HCT116 (cell line): ENCODE data around the gene GALNT17. TPM values are rescaled to one million over a fixed set of nuclear protein-coding genes. Genes with fewer than 3 reads are reported as not detected.

Experiments used
- ATAC-seq: fragments of 200-7000 bp; cut with Tn5 transposase; 2 replicates; pipeline ENCODE4 v1.9.1; 2020; ENCODE audit warnings: mild to moderate bottlenecking, moderate library complexity
- BruUV-seq: library from RNA; stranded (reverse); fragments of 400-500 nt; replicated peaks from 2 replicates; lab custom pipeline; 2021; lab: Mats Ljungman, UMichigan
- CTCF ChIA-PET: fragments of 300-600 bp; sonication (Branson Sonifier 250); formaldehyde crosslinking; loops from one replicate; lab custom pipeline; 2021; ENCODE audit warnings: antibody characterized with exemption; lab: Charles Lee
- POLR2A ChIA-PET: fragments of 300-600, 350-600 bp; sonication (Branson Sonifier 250); formaldehyde crosslinking; loops from one replicate; lab custom pipeline; 2021; ENCODE audit warnings: antibody characterized with exemption; lab: Charles Lee
- RAD21 ChIA-PET, 2 experiments: fragments of 300-600 bp; sonication (Branson Sonifier 250); formaldehyde crosslinking; loops; one replicate each; lab custom pipeline; 2023; ENCODE audit warnings: low total read pairs in 2 of 2; ENCODE audit not compliant: uncharacterized antibody in 2 of 2, unreplicated experiment in 2 of 2, low non-redundant PET in 1 of 2; lab: Charles Lee
- DNase-seq: peaks from one replicate; pipeline ENCODE4 v3.0.0-alpha.2; 2010; ENCODE audit warnings: low read depth, low spot score
- H2AFZ ChIP-seq: fragments of 200-600 bp; shearing (Covaris generic), sonication (generic); 2 replicates; pipeline ENCODE4 v1.6.1; 2017; ENCODE audit warnings: low read depth, mixed run types, mixed read lengths, antibody characterized with exemption, low read length; ENCODE audit not compliant: poor library complexity, severe bottlenecking
- H3K27ac ChIP-seq: 2 replicates; pipeline ENCODE4 v1.5.1; 2012; ENCODE audit warnings: low read depth, low read length
- H3K27me3 ChIP-seq: fragments of 200-600 bp; sonication (generic); 2 replicates; pipeline ENCODE4 v1.6.1; 2016; ENCODE audit warnings: mixed run types, low read length, mixed read lengths; ENCODE audit not compliant: insufficient read depth
- H3K36me3 ChIP-seq, 2 experiments: fragments of 200-500 bp in 1 of 2; fragments of 200-600 bp in 1 of 2; sonication (Bioruptor generic) in 1 of 2; sonication (generic) in 1 of 2; 2 replicates each; pipeline versions ENCODE4 v1.5.1 to v1.6.1; 2014 to 2016; ENCODE audit warnings: low read length in 2 of 2, inconsistent platforms in 1 of 2, mixed read lengths in 1 of 2, mixed run types in 1 of 2; ENCODE audit not compliant: insufficient read depth in 2 of 2, control insufficient read depth in 1 of 2
- H3K4me1 ChIP-seq, 2 experiments: fragments of 200-600 bp in 1 of 2; sonication (generic) in 1 of 2; 2 replicates each; pipeline versions ENCODE4 v1.5.1 to v1.6.1; 2012 to 2017; ENCODE audit warnings: low read length in 2 of 2, inconsistent platforms in 1 of 2, mild to moderate bottlenecking in 1 of 2, mixed read lengths in 1 of 2, mixed run types in 1 of 2, moderate library complexity in 1 of 2; ENCODE audit not compliant: insufficient read depth in 2 of 2, control insufficient read depth in 1 of 2
- H3K4me2 ChIP-seq: fragments of 200-600 bp; sonication (generic); 2 replicates; pipeline ENCODE4 v1.6.1; 2017; ENCODE audit warnings: mixed run types, low read length, mixed read lengths
- H3K4me3 ChIP-seq, 2 experiments: fragments of 200-600 bp in 1 of 2; sonication (generic) in 1 of 2; replicated peaks in 1 of 2; 2 replicates each; pipeline ENCODE4 v1.5.1; 2011 to 2016; ENCODE audit warnings: low read length in 2 of 2, control low read depth in 1 of 2, low read depth in 1 of 2, mild to moderate bottlenecking in 1 of 2, mixed read lengths in 1 of 2, mixed run types in 1 of 2
- H3K79me2 ChIP-seq: fragments of 200-600 bp; sonication (generic); 2 replicates; pipeline ENCODE4 v1.6.1; 2017; ENCODE audit warnings: mild to moderate bottlenecking, mixed run types, low read length, moderate library complexity, mixed read lengths; ENCODE audit not compliant: insufficient read depth
- H3K9ac ChIP-seq: fragments of 200-600 bp; sonication (generic); 2 replicates; pipeline ENCODE4 v1.6.1; 2016; ENCODE audit warnings: low read length, mixed read lengths
- H3K9me2 ChIP-seq: fragments of 200-600 bp; sonication (generic), shearing (Covaris generic); 2 replicates; pipeline ENCODE4 v1.6.1; 2017; ENCODE audit warnings: mixed run types, mild to moderate bottlenecking, moderate library complexity; ENCODE audit not compliant: insufficient read depth
- H3K9me3 ChIP-seq, 2 experiments: fragments of 200-500 bp in 1 of 2; fragments of 200-600 bp in 1 of 2; sonication (Bioruptor generic) in 1 of 2; sonication (generic) in 1 of 2; 2 replicates each; pipeline ENCODE4 v1.6.1; 2014 to 2017; ENCODE audit warnings: low read length in 2 of 2, mixed read lengths in 2 of 2, inconsistent platforms in 1 of 2, low read depth in 1 of 2, mild to moderate bottlenecking in 1 of 2, mixed run types in 1 of 2, moderate library complexity in 1 of 2; ENCODE audit not compliant: control insufficient read depth in 1 of 2, insufficient read depth in 1 of 2
- H4K20me1 ChIP-seq: fragments of 200-600 bp; sonication (generic), shearing (Covaris generic); 2 replicates; pipeline ENCODE4 v1.6.1; 2017; ENCODE audit warnings: mixed run types, mild to moderate bottlenecking, moderate library complexity; ENCODE audit not compliant: insufficient read depth
- CEBPB ChIP-seq: IDR thresholded peaks from 2 replicates; pipeline ENCODE4 v1.6.1; 2012; ENCODE audit warnings: low read depth
- EZH2 ChIP-seq: fragments of 200-600 bp; sonication (generic); IDR thresholded peaks from 2 replicates; pipeline ENCODE4 v1.6.1; 2017; ENCODE audit warnings: antibody characterized with exemption, mixed run types
- EZH2phosphoT487 ChIP-seq: fragments of 200-600 bp; IDR thresholded peaks from 2 replicates; pipeline ENCODE4 v1.6.1; 2018; ENCODE audit warnings: antibody characterized with exemption, borderline replicate concordance
- JUND ChIP-seq: IDR thresholded peaks from 2 replicates; pipeline ENCODE4 v1.6.1; 2012
- POLR2A ChIP-seq: IDR thresholded peaks from 2 replicates; pipeline ENCODE4 v1.7.0; 2011; ENCODE audit warnings: borderline replicate concordance; ENCODE audit not compliant: insufficient read depth, insufficient read length; ENCODE audit errors: extremely low read depth
- POLR2AphosphoS5 ChIP-seq: IDR thresholded peaks from 2 replicates; pipeline ENCODE4 v1.6.1; 2011; ENCODE audit warnings: mild to moderate bottlenecking, low read depth, low read length, moderate library complexity
- SP1 ChIP-seq: IDR thresholded peaks from 2 replicates; pipeline ENCODE4 v1.6.1; 2012; ENCODE audit warnings: low read depth
- SRF ChIP-seq: IDR thresholded peaks from 2 replicates; pipeline ENCODE4 v1.6.1; 2012; ENCODE audit warnings: low read depth
- intact Hi-C: fragments of 100-400 bp; cut with micrococcal nuclease; formaldehyde crosslinking; loops from 2 replicates; pipeline ENCODE4 v1.10.0; 2022
- total RNA-seq: library from RNA; stranded (reverse); gene quantifications from one replicate; pipeline ENCODE4 v1.2.1, GENCODE V29; 2021; ENCODE audit not compliant: unreplicated experiment
- TF ChIP-seq, protein P1 (sequence below): IDR thresholded peaks from 2 replicates; pipeline ENCODE4 v1.6.1; 2012; ENCODE audit warnings: low read depth
- TF ChIP-seq, protein P2 (sequence below): IDR thresholded peaks from 2 replicates; pipeline ENCODE4 v1.6.1; 2012
- TF ChIP-seq, protein P3 (sequence below), 3 experiments: fragments of 200-600 bp in 1 of 3; sonication (generic) in 1 of 3; IDR thresholded peaks in 2 of 3; conservative IDR thresholded peaks in 1 of 3; 2 replicates each; pipeline ENCODE4 v1.5.1; 2012 to 2017; ENCODE audit warnings: low read depth in 2 of 3, low read length in 2 of 3, antibody characterized with exemption in 1 of 3, borderline replicate concordance in 1 of 3, control low read depth in 1 of 3, mild to moderate bottlenecking in 1 of 3, mixed read lengths in 1 of 3, mixed run types in 1 of 3, moderate library complexity in 1 of 3; ENCODE audit not compliant: insufficient read depth in 1 of 3
- TF ChIP-seq, protein P4 (sequence below): IDR thresholded peaks from 2 replicates; pipeline ENCODE4 v1.6.1; 2012
- TF ChIP-seq, protein P5 (sequence below): IDR thresholded peaks from 2 replicates; pipeline ENCODE4 v1.6.1; 2011; ENCODE audit warnings: mild to moderate bottlenecking, low read length, moderate library complexity; ENCODE audit not compliant: insufficient replicate concordance; ENCODE audit errors: extremely low read depth

GALNT17 gene
- total RNA-seq, 1 experiment from 2014 or later: not detected

DNA sequence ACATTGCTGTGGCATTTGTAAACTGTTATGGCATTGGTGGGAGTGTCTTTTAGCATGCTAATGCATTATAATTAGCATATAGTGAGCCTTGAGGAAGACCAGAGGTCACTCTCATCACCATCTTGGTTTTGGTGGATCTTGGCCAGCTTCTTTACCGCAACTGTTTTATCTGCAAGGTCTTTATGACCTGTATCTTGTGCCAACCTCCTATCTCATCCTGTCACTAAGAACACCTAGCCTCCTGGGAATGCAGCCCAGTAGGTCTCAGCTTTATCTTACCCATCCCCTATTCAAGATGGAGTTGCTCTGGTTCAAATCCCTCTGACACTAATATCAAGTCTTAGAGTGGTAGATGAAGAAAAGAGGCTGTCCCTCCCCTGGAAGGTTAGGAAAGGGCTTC lies 506.2 kb downstream of the GALNT17 start (continued):
- TF ChIP-seq, protein P1, sequence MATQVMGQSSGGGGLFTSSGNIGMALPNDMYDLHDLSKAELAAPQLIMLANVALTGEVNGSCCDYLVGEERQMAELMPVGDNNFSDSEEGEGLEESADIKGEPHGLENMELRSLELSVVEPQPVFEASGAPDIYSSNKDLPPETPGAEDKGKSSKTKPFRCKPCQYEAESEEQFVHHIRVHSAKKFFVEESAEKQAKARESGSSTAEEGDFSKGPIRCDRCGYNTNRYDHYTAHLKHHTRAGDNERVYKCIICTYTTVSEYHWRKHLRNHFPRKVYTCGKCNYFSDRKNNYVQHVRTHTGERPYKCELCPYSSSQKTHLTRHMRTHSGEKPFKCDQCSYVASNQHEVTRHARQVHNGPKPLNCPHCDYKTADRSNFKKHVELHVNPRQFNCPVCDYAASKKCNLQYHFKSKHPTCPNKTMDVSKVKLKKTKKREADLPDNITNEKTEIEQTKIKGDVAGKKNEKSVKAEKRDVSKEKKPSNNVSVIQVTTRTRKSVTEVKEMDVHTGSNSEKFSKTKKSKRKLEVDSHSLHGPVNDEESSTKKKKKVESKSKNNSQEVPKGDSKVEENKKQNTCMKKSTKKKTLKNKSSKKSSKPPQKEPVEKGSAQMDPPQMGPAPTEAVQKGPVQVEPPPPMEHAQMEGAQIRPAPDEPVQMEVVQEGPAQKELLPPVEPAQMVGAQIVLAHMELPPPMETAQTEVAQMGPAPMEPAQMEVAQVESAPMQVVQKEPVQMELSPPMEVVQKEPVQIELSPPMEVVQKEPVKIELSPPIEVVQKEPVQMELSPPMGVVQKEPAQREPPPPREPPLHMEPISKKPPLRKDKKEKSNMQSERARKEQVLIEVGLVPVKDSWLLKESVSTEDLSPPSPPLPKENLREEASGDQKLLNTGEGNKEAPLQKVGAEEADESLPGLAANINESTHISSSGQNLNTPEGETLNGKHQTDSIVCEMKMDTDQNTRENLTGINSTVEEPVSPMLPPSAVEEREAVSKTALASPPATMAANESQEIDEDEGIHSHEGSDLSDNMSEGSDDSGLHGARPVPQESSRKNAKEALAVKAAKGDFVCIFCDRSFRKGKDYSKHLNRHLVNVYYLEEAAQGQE: no peak
- TF ChIP-seq EZH2phosphoT487 (no peak), JUND (no peak)

DNA sequence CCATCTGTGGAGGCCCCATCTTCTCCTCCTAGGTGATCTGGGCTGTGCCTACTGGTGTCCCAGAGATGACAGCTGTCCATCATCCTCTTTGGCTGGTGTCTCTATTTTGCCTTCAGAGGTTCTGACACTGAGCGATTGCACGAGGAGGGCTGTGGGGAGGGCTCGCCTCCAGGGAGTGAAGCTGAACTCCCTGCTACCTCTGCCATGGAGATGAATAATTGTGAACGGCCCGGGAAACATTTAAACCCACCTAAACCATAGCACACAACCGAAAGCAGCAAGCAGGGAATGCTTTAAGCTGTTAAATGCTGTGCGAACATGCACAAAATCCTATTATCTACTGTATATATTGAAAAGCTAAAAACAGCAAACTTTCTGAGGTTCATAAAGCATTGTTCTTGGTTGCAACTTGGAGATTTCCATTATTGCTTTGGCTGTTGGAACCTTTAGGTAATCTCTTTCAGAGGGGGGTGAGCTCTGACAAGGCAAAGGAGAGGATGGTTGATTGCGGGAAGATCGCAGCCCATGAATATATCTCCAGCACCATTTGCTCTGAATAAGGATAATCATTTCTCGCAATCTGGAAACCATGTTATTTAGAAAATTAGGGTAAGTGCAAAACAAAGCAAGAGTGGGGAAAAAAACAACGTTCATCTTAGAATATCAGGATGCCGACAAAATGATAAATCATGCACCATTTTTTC lies 507.6 kb downstream of the GALNT17 start:
- ChIA-PET POLR2A (no interaction called here), CTCF (no interaction called here), RAD21 (no interaction called here)
- intact Hi-C loops: no loop called here
- Histone ChIP-seq H3K27me3 (no peaks in the 10 kb centered on the region), H3K4me3 (no peak overlapping the region), H3K27ac (no peak overlapping the region), H3K36me3 (no peaks in the 10 kb centered on the region), H3K4me2 (no peak overlapping the region), H2AFZ (no peak overlapping the region), H3K4me1 (no peaks in the 10 kb centered on the region), H3K9me3 (peaks cover 6 to 15% of the 10 kb centered on the region in 2 experiments; a peak in 2 of 4 replicates), H3K9me2 (no peaks in the 10 kb centered on the region), H3K9ac (no peak overlapping the region), H4K20me1 (no peaks in the 10 kb centered on the region), H3K79me2 (no peaks in the 10 kb centered on the region)
- BruUV-seq: no TSS peak
- DNase-seq (no peak), ATAC-seq (no peak)
- TF ChIP-seq, protein P2, sequence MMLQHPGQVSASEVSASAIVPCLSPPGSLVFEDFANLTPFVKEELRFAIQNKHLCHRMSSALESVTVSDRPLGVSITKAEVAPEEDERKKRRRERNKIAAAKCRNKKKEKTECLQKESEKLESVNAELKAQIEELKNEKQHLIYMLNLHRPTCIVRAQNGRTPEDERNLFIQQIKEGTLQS: no peak
- TF ChIP-seq EZH2 (no peak), POLR2A (no peak), SRF (no peak), CEBPB (no peak), POLR2AphosphoS5 (no peak), SP1 (no peak)
- TF ChIP-seq, protein P3, sequence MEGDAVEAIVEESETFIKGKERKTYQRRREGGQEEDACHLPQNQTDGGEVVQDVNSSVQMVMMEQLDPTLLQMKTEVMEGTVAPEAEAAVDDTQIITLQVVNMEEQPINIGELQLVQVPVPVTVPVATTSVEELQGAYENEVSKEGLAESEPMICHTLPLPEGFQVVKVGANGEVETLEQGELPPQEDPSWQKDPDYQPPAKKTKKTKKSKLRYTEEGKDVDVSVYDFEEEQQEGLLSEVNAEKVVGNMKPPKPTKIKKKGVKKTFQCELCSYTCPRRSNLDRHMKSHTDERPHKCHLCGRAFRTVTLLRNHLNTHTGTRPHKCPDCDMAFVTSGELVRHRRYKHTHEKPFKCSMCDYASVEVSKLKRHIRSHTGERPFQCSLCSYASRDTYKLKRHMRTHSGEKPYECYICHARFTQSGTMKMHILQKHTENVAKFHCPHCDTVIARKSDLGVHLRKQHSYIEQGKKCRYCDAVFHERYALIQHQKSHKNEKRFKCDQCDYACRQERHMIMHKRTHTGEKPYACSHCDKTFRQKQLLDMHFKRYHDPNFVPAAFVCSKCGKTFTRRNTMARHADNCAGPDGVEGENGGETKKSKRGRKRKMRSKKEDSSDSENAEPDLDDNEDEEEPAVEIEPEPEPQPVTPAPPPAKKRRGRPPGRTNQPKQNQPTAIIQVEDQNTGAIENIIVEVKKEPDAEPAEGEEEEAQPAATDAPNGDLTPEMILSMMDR (IDR thresholded peaks at IDR 0.05 in 2 of 3, conservative IDR thresholded peaks at IDR 0.05 in 1 of 3; ENCODE audit: borderline replicate concordance in 1 of 3, insufficient read depth in 1 of 3, low read depth in 2 of 3, low read length in 2 of 3): no peak
- TF ChIP-seq, protein P4, sequence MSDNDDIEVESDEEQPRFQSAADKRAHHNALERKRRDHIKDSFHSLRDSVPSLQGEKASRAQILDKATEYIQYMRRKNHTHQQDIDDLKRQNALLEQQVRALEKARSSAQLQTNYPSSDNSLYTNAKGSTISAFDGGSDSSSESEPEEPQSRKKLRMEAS: no peak
- TF ChIP-seq, protein P5, sequence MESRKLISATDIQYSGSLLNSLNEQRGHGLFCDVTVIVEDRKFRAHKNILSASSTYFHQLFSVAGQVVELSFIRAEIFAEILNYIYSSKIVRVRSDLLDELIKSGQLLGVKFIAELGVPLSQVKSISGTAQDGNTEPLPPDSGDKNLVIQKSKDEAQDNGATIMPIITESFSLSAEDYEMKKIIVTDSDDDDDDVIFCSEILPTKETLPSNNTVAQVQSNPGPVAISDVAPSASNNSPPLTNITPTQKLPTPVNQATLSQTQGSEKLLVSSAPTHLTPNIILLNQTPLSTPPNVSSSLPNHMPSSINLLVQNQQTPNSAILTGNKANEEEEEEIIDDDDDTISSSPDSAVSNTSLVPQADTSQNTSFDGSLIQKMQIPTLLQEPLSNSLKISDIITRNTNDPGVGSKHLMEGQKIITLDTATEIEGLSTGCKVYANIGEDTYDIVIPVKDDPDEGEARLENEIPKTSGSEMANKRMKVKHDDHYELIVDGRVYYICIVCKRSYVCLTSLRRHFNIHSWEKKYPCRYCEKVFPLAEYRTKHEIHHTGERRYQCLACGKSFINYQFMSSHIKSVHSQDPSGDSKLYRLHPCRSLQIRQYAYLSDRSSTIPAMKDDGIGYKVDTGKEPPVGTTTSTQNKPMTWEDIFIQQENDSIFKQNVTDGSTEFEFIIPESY: no peak
